ENCODE data around the gene SSPN. TPM values are rescaled to one million over a fixed set of nuclear protein-coding genes. Genes with fewer than 3 reads are reported as not detected.

Gene SSPN, protein sequence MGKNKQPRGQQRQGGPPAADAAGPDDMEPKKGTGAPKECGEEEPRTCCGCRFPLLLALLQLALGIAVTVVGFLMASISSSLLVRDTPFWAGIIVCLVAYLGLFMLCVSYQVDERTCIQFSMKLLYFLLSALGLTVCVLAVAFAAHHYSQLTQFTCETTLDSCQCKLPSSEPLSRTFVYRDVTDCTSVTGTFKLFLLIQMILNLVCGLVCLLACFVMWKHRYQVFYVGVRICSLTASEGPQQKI
- 119 TPM for total RNA-seq

DNA sequence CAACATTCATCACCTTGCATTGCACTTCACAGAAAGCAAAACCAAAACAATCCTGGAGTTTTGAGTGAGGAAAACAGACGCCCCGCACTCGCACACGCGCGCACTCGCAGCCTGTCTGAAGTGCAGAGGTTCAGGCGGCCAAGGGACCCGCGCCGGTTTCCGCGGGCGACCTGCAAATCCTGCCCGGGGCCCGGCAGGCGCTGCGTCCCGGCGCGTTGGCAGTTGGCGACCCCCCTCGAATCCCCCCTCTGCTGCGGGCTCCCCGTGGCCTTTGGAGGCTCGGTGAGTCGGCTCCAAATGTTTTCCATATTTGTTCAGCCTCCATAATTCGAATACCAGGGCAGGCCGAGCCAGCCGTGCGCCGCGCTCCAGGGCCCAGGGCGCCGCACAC, at the start of gene SSPN:
Gene SSPN (plus strand): TSS at position 324 of the 391 bp plus-strand sequence. CDS start 100 bp downstream, outside the sequence.
- peak; percentile 87 for DNase-seq (ENCODE audit: low spot score)
- intact Hi-C loops (cut with DNase I): loop anchor here (5.0 kb wide), 1 partner anchor 73 kb away; no protein-coding TSS in a partner anchor
- ATAC-seq: peak; percentile 68

DNA sequence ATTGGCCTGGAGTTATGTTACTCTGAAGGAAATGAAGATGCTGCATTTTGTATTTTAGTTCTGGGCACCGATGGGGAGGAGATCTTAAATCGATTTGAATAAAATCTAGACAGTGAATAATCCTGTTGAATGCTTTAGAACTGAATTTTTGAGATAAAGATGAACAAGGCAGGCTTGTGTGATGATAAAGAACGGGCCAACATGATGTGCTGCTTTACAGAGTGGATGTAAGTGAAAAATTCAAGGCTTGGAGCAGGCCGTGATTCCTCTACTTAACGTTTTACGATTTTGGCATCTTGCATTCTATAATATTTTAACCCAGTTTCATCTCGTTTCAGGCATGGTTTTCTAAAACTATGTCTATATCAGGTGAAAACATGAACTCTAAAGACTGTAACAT, 47.1 kb upstream of the SSPN start:
- intact Hi-C loops (cut with DNase I): no loop called here
- no peak for ATAC-seq
- DNase-seq (ENCODE audit: low spot score): no peak

DNA sequence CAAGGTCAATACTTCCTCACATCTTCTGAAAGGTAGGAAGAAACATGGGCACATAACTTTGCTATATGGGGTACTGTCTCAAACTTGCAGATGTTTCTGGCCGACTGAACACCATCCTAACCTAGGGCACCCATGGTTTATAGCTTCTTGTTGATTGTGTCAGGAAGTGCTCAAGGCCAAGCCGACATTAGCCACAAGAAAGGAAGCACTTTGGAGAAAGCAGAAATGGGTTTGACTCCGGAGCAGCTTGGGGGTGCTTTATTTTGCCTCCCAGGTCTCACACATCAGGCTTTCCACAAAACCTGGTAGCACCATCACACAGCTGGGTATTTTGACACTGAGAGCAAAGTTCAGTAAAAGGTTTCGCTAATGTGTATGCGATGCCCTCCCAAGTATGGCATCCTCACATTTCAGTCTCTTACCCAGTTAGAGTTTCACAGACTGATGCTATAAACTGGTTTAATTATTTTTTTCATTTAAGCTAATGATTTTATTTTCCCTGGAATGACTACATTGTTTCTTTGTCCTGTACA, 45.3 kb upstream of the SSPN start:
- DNase-seq (ENCODE audit: low spot score) (no peak), ATAC-seq (peak; percentile 25)
- intact Hi-C loops (cut with DNase I): no loop called here

DNA sequence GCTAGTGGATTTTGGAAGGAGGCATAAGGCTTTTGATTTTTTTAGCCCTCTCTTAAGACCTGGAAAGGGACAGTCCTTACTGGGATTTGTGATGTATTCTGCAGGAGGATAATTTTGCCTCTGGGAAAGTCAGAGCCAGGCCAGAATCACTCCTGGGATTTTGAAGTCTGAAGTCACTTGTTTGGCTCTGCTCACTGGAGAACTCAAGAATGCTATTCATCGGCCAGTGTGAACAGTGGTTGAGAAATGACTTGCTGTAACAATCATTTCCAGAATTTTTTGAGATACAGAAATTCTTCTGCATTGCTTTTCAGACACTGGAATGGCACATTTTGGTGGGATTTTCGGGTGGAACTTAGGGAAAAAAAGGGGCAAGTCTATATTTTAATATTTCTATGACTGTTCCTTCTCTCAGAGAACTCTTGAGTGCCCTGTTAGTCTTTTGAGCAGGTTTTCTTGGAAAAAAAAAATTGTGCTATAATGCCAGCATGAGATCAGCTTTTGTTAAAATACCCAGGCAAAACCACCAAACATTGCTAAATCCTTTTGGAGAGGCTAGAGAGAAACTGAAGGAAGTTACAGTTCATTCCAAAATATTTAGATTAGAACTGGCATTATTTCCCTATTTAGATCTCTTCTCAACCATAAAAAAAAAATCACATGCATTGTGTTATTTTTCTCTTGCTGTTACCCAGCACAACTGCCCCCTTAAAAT, 44.5 kb upstream of the SSPN start:
- DNase-seq (ENCODE audit: low spot score) (no peak), ATAC-seq (peak; percentile 87)
- intact Hi-C loops (cut with DNase I): no loop called here

DNA sequence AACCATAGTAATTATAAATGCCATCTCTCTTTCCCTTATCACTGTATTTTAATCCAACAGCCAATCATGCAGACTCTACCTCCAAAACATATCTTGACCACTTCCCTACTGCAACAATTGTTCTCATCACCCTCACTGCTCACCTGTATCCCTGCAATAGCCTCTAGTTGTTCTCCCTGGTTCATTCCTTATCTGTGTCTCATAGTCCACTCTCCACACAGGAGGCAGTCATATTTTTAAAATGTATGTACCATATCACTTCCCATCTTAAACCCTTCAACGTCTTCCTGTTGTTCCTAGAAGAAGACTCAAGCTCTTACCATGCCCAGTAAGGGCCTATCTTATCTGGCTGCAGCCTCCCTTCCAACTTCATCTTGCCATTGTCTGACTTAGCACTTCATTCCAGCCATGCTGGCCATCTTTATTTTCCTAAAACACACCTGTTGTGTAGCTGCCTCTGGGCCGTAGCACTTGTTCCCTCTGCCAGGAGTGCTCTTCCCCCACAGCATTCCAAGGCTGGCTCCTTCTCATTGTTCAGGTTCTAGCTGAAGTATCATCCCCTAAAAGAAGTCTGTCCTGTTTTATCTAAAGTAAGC, 42.8 kb upstream of the SSPN start:
- no peak for DNase-seq (ENCODE audit: low spot score)
- intact Hi-C loops (cut with DNase I): no loop called here
- ATAC-seq: no peak

DNA sequence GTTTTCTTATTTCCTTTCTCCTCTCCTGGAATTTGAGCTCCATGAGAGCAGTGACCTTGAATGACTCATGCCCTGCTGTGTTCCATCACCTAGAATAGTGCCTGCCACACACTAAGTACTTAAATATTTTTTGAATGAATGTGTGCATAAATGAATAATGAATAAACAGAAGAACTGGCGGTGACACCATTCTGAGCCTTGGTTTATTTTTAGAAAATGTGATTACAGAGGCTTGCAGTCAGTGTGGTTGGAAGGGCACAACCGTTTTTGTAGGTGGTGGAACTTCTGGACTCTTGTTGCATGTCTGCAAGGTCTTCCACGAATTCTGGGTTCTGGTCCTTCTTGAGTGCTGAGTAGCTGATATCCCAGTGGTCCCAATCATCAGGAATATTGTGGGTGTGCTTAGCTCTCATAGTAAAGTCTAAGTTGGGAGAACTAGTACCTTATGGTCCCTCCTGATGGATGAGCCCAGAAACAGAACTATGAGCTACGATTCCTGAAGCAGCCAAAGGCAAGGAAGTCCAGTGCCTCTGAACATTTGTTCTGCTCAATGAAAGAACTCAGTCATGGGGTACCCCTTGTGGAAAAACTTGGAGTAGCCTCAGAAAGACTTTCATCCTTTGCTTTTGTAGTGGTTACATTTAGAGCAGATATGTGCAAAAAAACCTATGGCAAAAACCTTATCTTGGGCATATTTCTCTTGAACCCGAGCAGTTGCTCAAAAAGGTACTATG, 41.8 kb upstream of the SSPN start:
- intact Hi-C loops (cut with DNase I): no loop called here
- DNase-seq (ENCODE audit: low spot score): no peak
- ATAC-seq: no peak

DNA sequence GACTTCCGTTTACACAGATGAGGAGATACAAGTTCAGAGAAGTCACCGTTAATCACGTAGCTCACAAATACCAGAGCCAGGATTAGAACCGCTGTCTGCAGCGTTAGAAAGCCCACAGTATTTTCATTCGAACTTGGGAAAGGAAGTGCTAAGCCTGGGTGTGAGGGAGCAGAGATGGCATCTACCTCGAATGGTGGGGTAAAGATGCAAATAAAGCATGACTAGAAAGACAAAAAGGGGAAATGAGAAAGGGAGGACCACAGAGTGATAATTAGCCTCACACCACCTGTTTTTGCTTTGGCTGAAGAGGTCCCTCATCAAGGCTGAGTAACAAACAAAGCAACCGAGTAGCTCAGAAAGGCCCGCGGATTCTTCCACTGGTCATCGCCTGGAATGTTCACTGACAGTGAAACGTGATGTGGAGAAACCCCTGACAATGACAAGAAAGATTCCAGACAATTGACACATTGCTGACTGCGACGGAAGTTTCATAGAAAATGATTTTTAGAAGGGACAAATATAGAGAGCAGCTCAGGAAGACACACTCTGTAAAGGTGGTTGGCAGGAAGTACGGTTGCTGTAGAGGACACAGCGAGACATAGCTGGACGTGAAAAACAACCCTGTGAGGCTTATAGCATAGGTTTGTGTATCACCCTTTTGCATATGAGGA, 39.0 kb upstream of the SSPN start:
- DNase-seq (ENCODE audit: low spot score): no peak
- no peak for ATAC-seq
- intact Hi-C loops (cut with DNase I): no loop called here

DNA sequence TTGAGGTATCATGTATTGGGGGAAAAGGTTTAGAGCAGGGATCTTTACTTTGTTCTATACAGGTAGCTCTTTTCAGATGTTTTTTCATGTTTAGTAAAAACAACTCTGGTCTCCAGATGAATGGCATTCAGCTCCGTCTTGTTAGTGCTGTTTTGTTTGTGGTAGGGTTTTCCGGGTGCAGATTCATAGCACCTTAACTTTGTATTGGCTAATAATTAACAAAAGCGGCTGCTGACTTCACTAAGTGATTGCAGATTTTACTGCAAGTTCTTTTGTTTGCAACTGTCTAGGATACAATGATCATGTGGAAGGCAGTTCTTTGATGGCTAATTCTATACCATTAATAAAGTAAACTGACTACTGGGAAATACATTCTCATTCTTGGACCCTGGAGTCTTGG, 38.4 kb upstream of the SSPN start:
- no peak for DNase-seq (ENCODE audit: low spot score)
- intact Hi-C loops (cut with DNase I): no loop called here
- no peak for ATAC-seq

DNA sequence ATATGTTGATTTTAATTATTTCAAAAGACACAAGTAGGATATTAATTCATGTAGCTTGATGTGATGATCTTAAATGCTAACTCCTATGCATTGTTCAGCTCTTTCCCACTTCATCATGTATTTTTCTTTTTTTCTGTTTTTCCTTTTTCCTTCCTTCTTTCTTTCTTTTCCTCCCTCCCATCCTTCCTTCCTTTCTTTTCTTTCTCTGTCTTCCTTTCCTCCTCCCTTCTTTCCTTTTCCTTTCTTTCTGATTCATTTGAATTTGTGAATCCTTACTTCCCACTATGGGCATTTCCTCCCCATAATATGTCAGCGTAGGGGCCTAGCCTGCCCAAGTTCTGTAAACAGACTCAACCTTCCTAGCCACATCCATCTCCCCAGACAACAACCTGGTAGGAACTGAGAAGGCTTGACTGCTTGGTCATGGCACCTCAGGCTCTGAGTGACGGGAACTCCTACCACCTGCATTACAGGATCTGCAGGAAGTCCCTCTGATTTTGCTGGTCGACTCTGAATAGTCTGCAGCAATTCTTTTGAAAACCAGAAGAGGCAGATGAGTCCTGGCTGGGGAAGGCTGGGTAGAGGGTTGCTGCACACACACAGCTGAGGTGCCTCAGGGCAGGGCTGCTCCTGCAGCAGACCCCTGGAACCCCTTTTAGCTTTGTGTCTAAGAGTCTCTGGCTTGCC, 37.2 kb upstream of the SSPN start:
- intact Hi-C loops (cut with DNase I): no loop called here
- no peak for ATAC-seq
- DNase-seq (ENCODE audit: low spot score): no peak

DNA sequence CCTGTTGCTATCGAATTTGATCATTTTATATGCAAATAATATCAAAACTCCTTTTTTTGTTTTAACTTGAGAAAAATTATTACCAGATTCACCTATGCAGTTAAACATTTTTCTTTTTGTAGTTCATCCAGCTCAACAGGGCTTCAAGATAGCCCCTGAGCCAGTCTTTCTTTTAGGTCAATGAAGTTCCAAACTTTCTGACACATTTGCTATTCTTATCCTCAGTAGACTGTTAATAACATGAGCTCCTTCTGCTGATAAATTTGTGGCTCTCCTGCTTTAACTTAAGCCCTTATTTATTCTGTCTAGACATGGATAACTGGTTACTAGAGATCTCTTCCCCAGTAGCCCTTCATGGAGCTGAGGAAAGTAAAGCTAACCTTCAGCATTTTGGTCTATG, 33.2 kb upstream of the SSPN start:
- intact Hi-C loops (cut with DNase I): no loop called here
- DNase-seq (ENCODE audit: low spot score) (no peak), ATAC-seq (no peak)

DNA sequence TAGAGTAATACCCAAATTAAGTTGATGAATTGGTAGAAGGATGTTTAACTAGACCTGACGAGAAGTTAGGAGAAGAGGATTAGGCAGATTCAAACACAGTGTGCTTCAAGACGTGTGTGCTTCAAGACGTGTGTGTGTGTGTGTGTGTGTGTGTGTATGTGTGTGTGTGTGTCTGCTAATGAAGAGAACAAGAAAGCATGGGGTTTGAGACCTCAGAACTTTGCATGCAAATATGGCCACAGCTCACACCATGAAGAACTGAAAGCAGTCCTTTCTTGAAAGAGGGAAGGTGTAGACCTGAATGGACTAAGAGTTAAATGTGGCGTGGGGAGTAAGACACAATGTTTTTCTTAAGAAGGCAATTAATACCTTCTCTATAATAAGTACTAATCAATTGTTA, 32.5 kb upstream of the SSPN start:
- intact Hi-C loops (cut with DNase I): no loop called here
- DNase-seq (ENCODE audit: low spot score): no peak
- ATAC-seq: no peak

DNA sequence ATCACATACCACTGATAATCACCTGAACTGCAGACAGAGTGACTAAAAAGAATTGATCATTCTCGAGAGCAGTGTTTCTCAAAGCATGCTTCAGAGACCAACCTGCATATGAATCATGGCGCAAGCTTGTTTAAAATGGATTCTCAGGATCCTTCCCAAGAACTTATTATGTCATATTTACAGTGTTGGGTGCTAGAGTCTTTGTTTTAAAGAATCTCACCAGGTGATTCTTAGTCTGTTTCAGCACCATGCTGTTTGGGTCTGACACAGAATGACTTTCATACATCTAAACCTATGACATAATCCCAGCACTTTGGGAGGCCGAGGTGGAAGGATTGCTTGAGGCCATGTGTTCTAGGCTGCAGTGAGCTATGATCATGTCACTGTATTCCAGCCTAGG, 31.3 kb upstream of the SSPN start:
- DNase-seq (ENCODE audit: low spot score): no peak
- intact Hi-C loops (cut with DNase I): no loop called here
- no peak for ATAC-seq

DNA sequence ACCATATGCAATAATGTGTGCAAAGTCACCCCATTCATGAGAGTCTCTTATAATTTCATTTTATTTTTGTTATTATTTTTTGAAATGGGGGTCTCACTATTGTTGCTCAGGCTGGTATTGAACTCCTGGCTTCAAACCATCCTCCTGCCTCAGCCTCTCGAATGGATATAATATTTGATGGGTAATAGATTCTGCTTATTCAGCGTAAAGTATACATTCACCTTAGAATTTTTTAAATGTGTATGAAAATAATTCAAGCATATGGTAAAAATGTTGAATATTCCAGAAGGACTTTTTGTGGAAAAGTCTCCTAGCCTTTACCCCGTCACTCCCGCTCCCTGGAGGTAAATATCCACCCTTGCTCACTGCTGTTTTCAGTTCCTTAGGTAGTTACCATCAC, 23.4 kb upstream of the SSPN start:
- intact Hi-C loops (cut with DNase I): no loop called here
- no peak for ATAC-seq
- no peak for DNase-seq (ENCODE audit: low spot score)

DNA sequence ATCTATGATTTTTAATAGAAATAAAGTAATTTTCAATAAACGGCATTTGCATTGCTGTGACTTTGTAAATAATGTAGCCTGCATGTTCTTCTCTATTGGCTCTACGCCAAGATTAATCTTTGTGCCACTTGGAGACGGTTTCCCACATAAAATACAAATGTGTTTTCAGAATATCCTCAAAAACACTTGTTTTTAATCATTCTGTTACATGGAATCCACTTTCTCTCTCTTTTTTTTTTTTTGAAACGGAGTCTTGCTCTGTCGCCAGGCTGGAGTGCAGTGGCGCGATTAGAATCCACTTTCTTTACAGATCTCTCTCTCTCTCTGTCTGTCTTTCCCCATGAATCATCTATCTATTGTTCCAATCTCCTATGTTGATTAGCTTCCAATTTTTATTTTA, 22.8 kb upstream of the SSPN start:
- intact Hi-C loops (cut with DNase I): no loop called here
- DNase-seq (ENCODE audit: low spot score) (no peak), ATAC-seq (no peak)

DNA sequence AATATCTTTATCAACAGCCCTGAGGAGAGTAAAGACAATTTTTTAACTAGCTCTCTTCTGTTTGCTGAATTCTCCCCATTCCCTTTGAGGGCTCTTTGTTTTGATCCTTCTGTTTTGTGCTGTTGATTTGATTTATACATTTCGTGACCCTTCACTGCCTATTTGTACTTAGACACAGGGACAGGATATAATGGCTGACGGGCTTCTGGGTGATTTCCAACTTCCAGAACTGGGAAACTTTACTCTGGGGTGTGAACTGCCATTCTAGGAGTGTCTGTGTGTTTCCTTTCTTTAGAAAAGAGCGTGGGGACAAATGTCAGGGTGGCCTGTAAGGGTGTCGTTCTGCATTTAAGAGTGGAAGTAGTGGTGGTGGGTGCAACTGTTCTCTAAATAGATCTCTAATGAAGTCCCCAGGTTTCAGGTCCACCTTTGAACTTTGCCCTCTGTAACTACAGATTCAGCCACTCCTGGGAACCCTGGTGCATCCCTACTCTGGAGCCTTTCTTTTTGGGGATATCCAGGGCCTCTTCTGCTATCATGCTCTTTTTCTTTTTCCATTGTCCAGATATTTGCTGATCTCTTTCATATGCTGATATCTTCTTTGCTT, 22.3 kb upstream of the SSPN start:
- DNase-seq (ENCODE audit: low spot score) (no peak), ATAC-seq (no peak)
- intact Hi-C loops (cut with DNase I): no loop called here

DNA sequence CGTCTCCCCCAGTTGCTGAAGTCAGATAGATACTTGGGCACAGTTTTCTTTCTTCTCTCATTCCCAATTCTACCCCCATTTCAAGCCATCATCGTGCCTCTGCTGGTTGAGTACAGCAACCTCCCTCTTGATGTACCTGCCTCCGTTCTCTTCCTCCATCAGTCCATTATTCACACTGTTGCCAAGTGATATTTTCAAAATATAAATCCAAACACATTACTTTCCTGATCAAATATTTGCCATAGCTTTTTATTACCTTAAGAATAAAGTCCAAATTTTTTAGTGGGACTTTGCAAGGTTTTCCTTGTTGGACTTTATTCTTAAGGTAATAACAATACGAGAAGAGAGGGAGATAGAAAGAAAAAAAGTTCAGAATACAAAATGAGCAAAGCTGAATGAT, 18.6 kb upstream of the SSPN start:
- DNase-seq (ENCODE audit: low spot score) (no peak), ATAC-seq (no peak)
- intact Hi-C loops (cut with DNase I): no loop called here

DNA sequence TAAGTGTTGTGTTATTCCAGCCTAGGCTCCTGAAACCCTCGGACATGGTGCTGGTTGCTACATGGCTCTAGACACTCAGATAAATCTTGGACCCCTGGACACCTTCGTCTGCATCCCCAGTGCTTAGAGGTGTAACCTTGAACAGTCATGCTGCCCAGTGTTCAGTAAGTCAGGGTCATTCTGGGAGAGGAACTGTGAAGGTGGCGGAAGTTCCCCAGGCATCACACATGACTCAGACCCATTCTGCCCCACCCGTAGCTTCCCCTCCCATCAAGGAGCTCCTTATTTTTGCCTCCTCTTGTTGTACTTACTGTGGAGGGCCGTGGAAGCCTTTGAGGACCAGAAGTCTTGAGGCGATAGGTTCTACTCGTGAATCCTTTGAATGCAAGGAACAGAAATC, 18.1 kb upstream of the SSPN start:
- ATAC-seq (no peak), DNase-seq (ENCODE audit: low spot score) (no peak)
- intact Hi-C loops (cut with DNase I): no loop called here

DNA sequence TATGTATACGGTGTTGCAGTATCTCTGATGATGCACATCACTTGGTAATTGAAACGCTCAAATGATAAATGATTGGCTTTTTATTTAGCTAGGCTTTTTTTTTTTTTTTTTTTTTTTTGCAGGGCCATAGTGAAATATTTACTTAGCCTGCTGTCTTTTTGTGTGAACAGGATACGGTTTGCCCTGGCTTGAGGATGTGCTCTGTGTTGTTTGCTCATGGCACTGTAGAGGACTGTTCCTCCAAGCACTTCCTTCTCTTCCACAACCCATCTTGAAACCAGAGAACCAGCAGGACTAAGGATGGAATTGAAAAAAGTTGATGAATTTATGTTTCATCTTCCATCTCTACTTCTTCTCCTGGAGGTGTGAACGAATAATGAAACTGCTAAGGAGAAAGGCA, 15.5 kb upstream of the SSPN start:
- intact Hi-C loops (cut with DNase I): no loop called here
- ATAC-seq: no peak
- DNase-seq (ENCODE audit: low spot score): no peak

Data from sciatic nerve (tissue), 2 donors.